ENCODE data around the gene EIF4A2. TPM values are rescaled to one million over a fixed set of nuclear protein-coding genes. Genes with fewer than 3 reads are reported as not detected.
A peak's percentile ranks its signal among the peaks of the same experiment; 100 is the strongest.
"Not testable (repeated sequence)": the region's sequence is repeated elsewhere in the genome, so short reads cannot be mapped to it uniquely, and the experiment has no call there.

Gene EIF4A2
- total RNA-seq, 1 donor from 2014 or later: 441 TPM

DNA sequence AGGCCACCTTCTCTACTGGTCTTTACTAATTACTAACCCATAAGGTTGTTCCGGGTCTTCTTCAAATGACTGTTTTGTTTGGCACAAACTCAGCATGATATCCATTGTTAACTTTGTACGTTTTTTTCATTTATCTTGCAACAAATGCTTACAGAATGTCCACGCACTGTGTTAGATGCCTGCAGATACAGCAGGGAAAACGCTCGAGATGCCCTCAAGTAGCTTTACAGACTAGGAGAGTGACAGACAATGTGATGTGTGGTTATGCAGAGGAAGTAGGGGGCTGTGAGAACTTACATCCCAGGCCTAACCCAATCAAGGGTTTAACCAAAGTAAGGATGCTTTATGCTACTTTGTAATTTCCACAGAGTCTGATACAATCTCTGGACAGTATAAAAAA, 23.9 kb downstream of the EIF4A2 start:
- Mint-ChIP-seq H3K9me3 (ENCODE audit: unreplicated experiment) (no peaks in the 10 kb centered on the region), H3K36me3 (ENCODE audit: unreplicated experiment) (no peaks in the 10 kb centered on the region), H3K27me3 (ENCODE audit: unreplicated experiment) (no peaks in the 10 kb centered on the region), H3K4me3 (ENCODE audit: unreplicated experiment) (peak overlapping the region; percentile 90), H3K4me1 (ENCODE audit: low read depth, unreplicated experiment) (no peaks in the 10 kb centered on the region), H3K27ac (ENCODE audit: unreplicated experiment) (no peak overlapping the region)
- TF ChIP-seq, protein P1, sequence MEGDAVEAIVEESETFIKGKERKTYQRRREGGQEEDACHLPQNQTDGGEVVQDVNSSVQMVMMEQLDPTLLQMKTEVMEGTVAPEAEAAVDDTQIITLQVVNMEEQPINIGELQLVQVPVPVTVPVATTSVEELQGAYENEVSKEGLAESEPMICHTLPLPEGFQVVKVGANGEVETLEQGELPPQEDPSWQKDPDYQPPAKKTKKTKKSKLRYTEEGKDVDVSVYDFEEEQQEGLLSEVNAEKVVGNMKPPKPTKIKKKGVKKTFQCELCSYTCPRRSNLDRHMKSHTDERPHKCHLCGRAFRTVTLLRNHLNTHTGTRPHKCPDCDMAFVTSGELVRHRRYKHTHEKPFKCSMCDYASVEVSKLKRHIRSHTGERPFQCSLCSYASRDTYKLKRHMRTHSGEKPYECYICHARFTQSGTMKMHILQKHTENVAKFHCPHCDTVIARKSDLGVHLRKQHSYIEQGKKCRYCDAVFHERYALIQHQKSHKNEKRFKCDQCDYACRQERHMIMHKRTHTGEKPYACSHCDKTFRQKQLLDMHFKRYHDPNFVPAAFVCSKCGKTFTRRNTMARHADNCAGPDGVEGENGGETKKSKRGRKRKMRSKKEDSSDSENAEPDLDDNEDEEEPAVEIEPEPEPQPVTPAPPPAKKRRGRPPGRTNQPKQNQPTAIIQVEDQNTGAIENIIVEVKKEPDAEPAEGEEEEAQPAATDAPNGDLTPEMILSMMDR (IDR thresholded peaks at IDR 0.05; ENCODE audit: partially characterized antibody, unreplicated experiment): no peak
- no peak for DNase-seq

DNA sequence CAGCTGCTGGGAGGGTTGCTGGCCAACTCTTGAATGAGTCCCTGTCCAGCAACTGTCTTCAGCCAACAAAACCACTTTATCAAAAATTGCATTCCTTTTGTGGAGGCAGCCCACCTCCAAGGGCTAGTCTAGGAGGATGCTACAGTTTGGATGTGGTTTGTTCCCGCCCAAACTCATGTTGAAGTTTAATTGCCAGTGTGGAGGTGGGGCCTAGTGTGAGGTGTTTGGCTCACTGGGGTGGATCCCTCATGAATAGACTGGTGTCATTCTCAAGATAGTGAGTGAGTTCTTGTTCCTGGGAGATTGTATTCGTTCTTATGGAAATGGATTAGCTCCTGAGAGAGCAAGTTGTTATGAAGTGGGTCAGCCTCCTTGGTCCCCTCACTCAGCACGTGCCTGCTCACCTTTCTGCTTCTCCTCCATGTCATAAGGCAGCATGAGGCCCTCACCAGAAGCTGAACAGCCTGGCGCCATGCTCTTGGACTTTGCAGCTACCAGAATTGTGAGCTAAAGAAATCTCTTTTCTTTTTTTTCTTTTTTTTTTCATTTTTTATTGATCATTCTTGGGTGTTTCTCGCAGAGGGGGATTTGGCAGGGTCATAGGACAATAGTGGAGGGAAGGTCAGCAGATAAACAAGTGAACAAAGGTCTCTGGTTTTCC, 27.1 kb downstream of the EIF4A2 start:
- H3K9me3 Mint-ChIP-seq (ENCODE audit: unreplicated experiment): peaks cover 8% of the 10 kb centered on the region
- no peak for DNase-seq
- H3K27me3 Mint-ChIP-seq (ENCODE audit: unreplicated experiment): no peaks in the 10 kb centered on the region
- no peak overlapping the region for H3K4me3 Mint-ChIP-seq (ENCODE audit: unreplicated experiment)
- TF ChIP-seq, protein P1 (IDR thresholded peaks at IDR 0.05; ENCODE audit: partially characterized antibody, unreplicated experiment): no peak
- peak overlapping the region; percentile 38 for H3K27ac Mint-ChIP-seq (ENCODE audit: unreplicated experiment)
- peaks cover 7% of the 10 kb centered on the region for H3K4me1 Mint-ChIP-seq (ENCODE audit: low read depth, unreplicated experiment)
- peaks cover 4% of the 10 kb centered on the region for H3K36me3 Mint-ChIP-seq (ENCODE audit: unreplicated experiment)

DNA sequence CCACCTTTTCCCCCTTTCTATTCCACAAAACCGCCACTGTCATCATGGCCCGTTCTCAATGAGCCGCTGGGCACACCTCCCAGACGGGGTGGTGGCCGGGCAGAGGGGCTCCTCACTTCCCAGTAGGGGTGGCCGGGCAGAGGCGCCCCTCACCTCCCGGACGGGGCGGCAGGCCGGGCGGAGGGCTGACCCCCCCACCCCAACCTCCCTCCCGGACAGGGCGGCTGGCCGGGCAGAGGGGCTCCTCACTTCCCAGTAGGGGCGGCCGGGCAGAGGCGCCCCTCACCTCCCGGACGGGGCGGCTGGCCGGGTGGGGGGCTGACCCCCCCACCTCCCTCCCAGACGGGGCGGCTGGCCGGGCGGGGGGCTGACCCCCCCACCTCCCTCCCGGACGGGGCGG, 27.9 kb downstream of the EIF4A2 start:
- not testable (repeated sequence) for H3K27me3 Mint-ChIP-seq (ENCODE audit: unreplicated experiment); H3K9me3 Mint-ChIP-seq (ENCODE audit: unreplicated experiment); H3K4me1 Mint-ChIP-seq (ENCODE audit: low read depth, unreplicated experiment); H3K4me3 Mint-ChIP-seq (ENCODE audit: unreplicated experiment); H3K27ac Mint-ChIP-seq (ENCODE audit: unreplicated experiment); DNase-seq; H3K36me3 Mint-ChIP-seq (ENCODE audit: unreplicated experiment)

DNA sequence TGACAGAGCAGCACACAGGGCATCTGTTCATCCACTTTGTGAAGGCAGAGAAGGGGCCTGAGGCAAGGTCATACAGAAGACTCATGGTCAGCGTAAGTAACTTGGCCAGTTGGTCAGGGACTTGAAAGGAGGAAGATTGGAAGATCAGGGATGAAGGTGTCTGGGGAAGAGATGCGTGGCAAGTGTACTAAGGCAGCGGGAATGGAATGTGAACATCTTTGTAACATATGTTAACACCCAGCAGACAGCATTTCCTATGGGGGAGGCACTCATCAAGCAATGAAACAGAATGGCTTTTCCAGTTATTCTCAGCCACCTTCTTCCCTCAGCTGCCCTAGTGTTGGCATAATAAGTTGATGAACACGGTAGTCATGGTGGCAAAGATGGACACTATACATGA, 30.7 kb downstream of the EIF4A2 start:
- peaks cover 4% of the 10 kb centered on the region for H3K36me3 Mint-ChIP-seq (ENCODE audit: unreplicated experiment)

DNA sequence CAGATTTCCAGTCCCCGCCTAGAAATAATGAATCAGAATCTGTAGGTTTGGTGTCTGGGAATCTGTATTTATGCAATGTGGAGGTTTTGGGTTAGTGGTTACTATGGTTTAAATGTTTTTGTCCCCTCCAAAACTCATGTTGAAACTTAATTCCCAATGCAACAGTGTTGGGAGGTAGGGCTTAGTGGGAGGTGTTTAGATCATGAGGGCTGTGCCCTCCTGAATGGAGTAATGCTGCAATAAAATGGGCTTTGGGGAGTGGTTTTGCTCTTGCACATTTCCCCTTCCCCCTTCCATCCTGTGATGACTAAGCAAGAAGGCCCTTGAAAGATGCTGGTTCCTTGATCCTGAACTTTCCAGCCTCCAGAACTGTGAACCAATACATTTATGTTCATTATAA, 32.1 kb downstream of the EIF4A2 start:
- H3K27ac Mint-ChIP-seq (ENCODE audit: unreplicated experiment): no peak overlapping the region
- H3K27me3 Mint-ChIP-seq (ENCODE audit: unreplicated experiment): no peaks in the 10 kb centered on the region
- H3K4me3 Mint-ChIP-seq (ENCODE audit: unreplicated experiment): no peak overlapping the region
- H3K36me3 Mint-ChIP-seq (ENCODE audit: unreplicated experiment): peaks cover 4% of the 10 kb centered on the region
- H3K9me3 Mint-ChIP-seq (ENCODE audit: unreplicated experiment): peaks cover 8% of the 10 kb centered on the region
- TF ChIP-seq, protein P1 (IDR thresholded peaks at IDR 0.05; ENCODE audit: partially characterized antibody, unreplicated experiment): no peak
- DNase-seq: no peak
- H3K4me1 Mint-ChIP-seq (ENCODE audit: low read depth, unreplicated experiment): peaks cover 16% of the 10 kb centered on the region

More for the DNA sequence above, 30.7 kb downstream of the EIF4A2 start:
- Mint-ChIP-seq H3K4me3 (ENCODE audit: unreplicated experiment) (peak overlapping the region; percentile 70), H3K4me1 (ENCODE audit: low read depth, unreplicated experiment) (peaks cover 16% of the 10 kb centered on the region), H3K27me3 (ENCODE audit: unreplicated experiment) (no peaks in the 10 kb centered on the region), H3K9me3 (ENCODE audit: unreplicated experiment) (peaks cover 8% of the 10 kb centered on the region), H3K27ac (ENCODE audit: unreplicated experiment) (peak overlapping the region; percentile 84)
- DNase-seq: no peak
- TF ChIP-seq, protein P1 (IDR thresholded peaks at IDR 0.05; ENCODE audit: partially characterized antibody, unreplicated experiment): no peak
